GM18951 (cell line): Measurements from ENCODE around the gene ITIH1.

Experiments used
- POLR2A ChIP-seq: IDR thresholded peaks from 4 replicates; pipeline ENCODE4 v1.6.1; 2011; ENCODE audit warnings: mild to moderate bottlenecking; ENCODE audit not compliant: insufficient read length, insufficient read depth; ENCODE audit errors: extremely low read depth
- in situ Hi-C: fragments of 300-500 bp; cut with MboI; formaldehyde crosslinking; loops from one replicate; pipeline ENCODE4 v1.12.0; 2022; ENCODE audit warnings: low sequenced_read_pairs, mixed read lengths, inconsistent platforms; ENCODE audit not compliant: unreplicated experiment

The ITIH1 gene

GRCh38 chr3:52817221-52817620, 39.8 kb downstream of the ITIH1 start:
- in situ Hi-C loops: no loop called here
- TF ChIP-seq POLR2A: no peak

GRCh38 chr3:52817860-52818259, 40.5 kb downstream of the ITIH1 start:
- in situ Hi-C loops: no loop called here
- no peak for TF ChIP-seq POLR2A

- in situ Hi-C loops: no loop called here
Observed at GRCh38 chr3:52819936-52820335, 42.5 kb downstream of the ITIH1 start.

GRCh38 chr3:52820736-52821135, 43.3 kb downstream of the ITIH1 start:
- in situ Hi-C loops: no loop called here
- TF ChIP-seq POLR2A: no peak

More at GRCh38 chr3:52819936-52820335, 42.5 kb downstream of the ITIH1 start:
- TF ChIP-seq POLR2A: no peak

- no peak for TF ChIP-seq POLR2A
- in situ Hi-C loops: no loop called here
Observed at GRCh38 chr3:52822363-52822762, 45.0 kb downstream of the ITIH1 start.

GRCh38 chr3:52824037-52824436, 46.6 kb downstream of the ITIH1 start:
- TF ChIP-seq POLR2A: no peak
- in situ Hi-C loops: no loop called here

- in situ Hi-C loops: no loop called here
- no peak for TF ChIP-seq POLR2A
Observed at GRCh38 chr3:52827441-52827840, 50.0 kb downstream of the ITIH1 start.

GRCh38 chr3:52827866-52828376, 50.5 kb downstream of the ITIH1 start:
- no peak for TF ChIP-seq POLR2A
- in situ Hi-C loops: no loop called here

- in situ Hi-C loops: no loop called here
- TF ChIP-seq POLR2A: no peak
Observed at GRCh38 chr3:52829482-52829881, 52.1 kb downstream of the ITIH1 start.

GRCh38 chr3:52829906-52830463, 52.6 kb downstream of the ITIH1 start:
- TF ChIP-seq POLR2A: no peak
- in situ Hi-C loops: no loop called here

- TF ChIP-seq POLR2A: no peak
- in situ Hi-C loops: no loop called here
Observed at GRCh38 chr3:52830535-52831258, 53.3 kb downstream of the ITIH1 start, which contains the start of gene ITIH4. TSS of gene ITIH4 (minus strand) at chr3:52830672. CDS start at chr3:52830642, 30 bp downstream.

GRCh38 chr3:52831500-52832301, 54.3 kb downstream of the ITIH1 start:
- in situ Hi-C loops: no loop called here
- TF ChIP-seq POLR2A: no peak

GRCh38 chr3:52833202-52833601, 55.8 kb downstream of the ITIH1 start:
- TF ChIP-seq POLR2A: no peak
- in situ Hi-C loops: no loop called here
